Rectal smooth muscle tissue (tissue), 1 donor: Measurements from ENCODE around the gene MID2.
A peak's percentile ranks its signal among the peaks of the same experiment; 100 is the strongest.
"Not testable (repeated sequence)": the region's sequence is repeated elsewhere in the genome, so short reads cannot be mapped to it uniquely, and the experiment has no call there.

Experiments used
- H3K27ac ChIP-seq: one replicate; pipeline ENCODE4 v1.7.0; 2013; ENCODE audit warnings: low read depth, low read length, inconsistent platforms
- H3K27me3 ChIP-seq: one replicate; pipeline ENCODE4 v1.7.0; 2013; ENCODE audit warnings: low read length; ENCODE audit not compliant: control insufficient read depth, insufficient read depth
- H3K36me3 ChIP-seq: one replicate; pipeline ENCODE4 v1.7.0; 2013; ENCODE audit warnings: low read length; ENCODE audit not compliant: control insufficient read depth, insufficient read depth
- H3K4me1 ChIP-seq: one replicate; pipeline ENCODE4 v1.7.0; 2013; ENCODE audit warnings: low read length; ENCODE audit not compliant: control insufficient read depth, insufficient read depth
- H3K4me3 ChIP-seq: one replicate; pipeline ENCODE4 v1.7.0; 2013; ENCODE audit warnings: low read length
- H3K9ac ChIP-seq: one replicate; pipeline ENCODE4 v1.7.0; 2013; ENCODE audit warnings: low read length

The MID2 gene

GRCh38 chrX:107825698-107826237, at the start of gene MID2:
TSS of gene MID2 (plus strand) at chrX:107825866. CDS start at chrX:107826427, 561 bp downstream.
- Histone ChIP-seq H3K36me3 (no peaks in the 10 kb centered on the region), H3K9ac (no peak within 1 kb of the TSS), H3K4me1 (no peaks in the 10 kb centered on the region), H3K27me3 (no peaks in the 10 kb centered on the region), H3K27ac (peak within 1 kb of the TSS; percentile 87), H3K4me3 (peak within 1 kb of the TSS; percentile 64)

GRCh38 chrX:107776649-107777535, 48.8 kb upstream of the MID2 start:
- peaks cover 10% of the 10 kb centered on the region for H3K27me3 ChIP-seq
- H3K4me1 ChIP-seq = peaks cover 5% of the 10 kb centered on the region
- peak overlapping the region; percentile 74 for H3K4me3 ChIP-seq
- no peaks in the 10 kb centered on the region for H3K36me3 ChIP-seq
- H3K9ac ChIP-seq = peak overlapping the region; percentile 47
- peak overlapping the region; percentile 60 for H3K27ac ChIP-seq

- Histone ChIP-seq H3K36me3 (no peaks in the 10 kb centered on the region), H3K27ac (peak within 1 kb of the TSS; percentile 60), H3K9ac (peak within 1 kb of the TSS; percentile 47), H3K4me1 (peaks cover 5% of the 10 kb centered on the region), H3K27me3 (peaks cover 10% of the 10 kb centered on the region), H3K4me3 (peak within 1 kb of the TSS; percentile 74)
Observed at GRCh38 chrX:107777536-107777832, 48.2 kb upstream of the MID2 start, which contains the start of gene NCBP2L. TSS of gene NCBP2L (plus strand) at chrX:107777733. CDS start at chrX:107794221, 16,488 bp downstream.

- H3K9ac ChIP-seq = no peak overlapping the region
- H3K27me3 ChIP-seq = peaks cover 3% of the 10 kb centered on the region
- H3K27ac ChIP-seq = no peak overlapping the region
- H3K4me3 ChIP-seq = no peak overlapping the region
- H3K4me1 ChIP-seq = no peaks in the 10 kb centered on the region
- H3K36me3 ChIP-seq = no peaks in the 10 kb centered on the region
Observed at GRCh38 chrX:107780525-107780924, 45.1 kb upstream of the MID2 start.

- H3K36me3 ChIP-seq = no peaks in the 10 kb centered on the region
- no peak overlapping the region for H3K9ac ChIP-seq
- H3K4me1 ChIP-seq = no peaks in the 10 kb centered on the region
- H3K27me3 ChIP-seq = no peaks in the 10 kb centered on the region
- no peak overlapping the region for H3K4me3 ChIP-seq
- H3K27ac ChIP-seq = no peak overlapping the region
Observed at GRCh38 chrX:107787827-107788226, 37.8 kb upstream of the MID2 start.

- Histone ChIP-seq H3K4me1 (no peaks in the 10 kb centered on the region), H3K27ac (no peak overlapping the region), H3K9ac (no peak overlapping the region), H3K27me3 (no peaks in the 10 kb centered on the region), H3K4me3 (no peak overlapping the region), H3K36me3 (no peaks in the 10 kb centered on the region)
Observed at GRCh38 chrX:107804427-107804826, 21.2 kb upstream of the MID2 start.

GRCh38 chrX:107805179-107805578, 20.5 kb upstream of the MID2 start:
- Histone ChIP-seq H3K9ac (no peak overlapping the region), H3K4me1 (no peaks in the 10 kb centered on the region), H3K27me3 (no peaks in the 10 kb centered on the region), H3K36me3 (no peaks in the 10 kb centered on the region), H3K4me3 (no peak overlapping the region), H3K27ac (no peak overlapping the region)

- not testable (repeated sequence) for H3K4me3 ChIP-seq, H3K27me3 ChIP-seq, H3K27ac ChIP-seq, H3K4me1 ChIP-seq, H3K9ac ChIP-seq, H3K36me3 ChIP-seq
Observed at GRCh38 chrX:107810053-107810452, 15.6 kb upstream of the MID2 start.

GRCh38 chrX:107818900-107819521, 6.7 kb upstream of the MID2 start:
- Histone ChIP-seq H3K27me3 (no peaks in the 10 kb centered on the region), H3K4me3 (no peak overlapping the region), H3K36me3 (no peaks in the 10 kb centered on the region), H3K4me1 (no peaks in the 10 kb centered on the region), H3K9ac (no peak overlapping the region), H3K27ac (no peak overlapping the region)

- Histone ChIP-seq H3K36me3 (no peaks in the 10 kb centered on the region), H3K9ac (no peak overlapping the region), H3K27ac (no peak overlapping the region), H3K27me3 (no peaks in the 10 kb centered on the region), H3K4me3 (no peak overlapping the region), H3K4me1 (no peaks in the 10 kb centered on the region)
Observed at GRCh38 chrX:107823042-107823441, 2.6 kb upstream of the MID2 start.

- Histone ChIP-seq H3K4me1 (no peaks in the 10 kb centered on the region), H3K9ac (no peak overlapping the region), H3K27ac (no peak overlapping the region)
Observed at GRCh38 chrX:107823456-107823855, 2.2 kb upstream of the MID2 start.

GRCh38 chrX:107826238-107827029, 768 bp downstream of the MID2 start:
- no peaks in the 10 kb centered on the region for H3K4me1 ChIP-seq
- H3K27me3 ChIP-seq = no peaks in the 10 kb centered on the region
- H3K27ac ChIP-seq = peak overlapping the region; percentile 87
- H3K36me3 ChIP-seq = no peaks in the 10 kb centered on the region
- no peak overlapping the region for H3K9ac ChIP-seq
- H3K4me3 ChIP-seq = peak overlapping the region; percentile 64

More at GRCh38 chrX:107823456-107823855, 2.2 kb upstream of the MID2 start:
- Histone ChIP-seq H3K27me3 (no peaks in the 10 kb centered on the region), H3K36me3 (no peaks in the 10 kb centered on the region), H3K4me3 (no peak overlapping the region)
